GM10266 (cell line): ENCODE data around the gene C4orf51.

ENCODE experiments used
- DNase-seq: peaks from one replicate; pipeline ENCODE4 v3.0.0; 2012; ENCODE audit errors: extremely low spot score
- CTCF ChIP-seq: IDR thresholded peaks from 2 replicates; pipeline ENCODE4 v1.5.1; 2012; ENCODE audit warnings: mild to moderate bottlenecking, low read depth; ENCODE audit not compliant: control insufficient read depth, insufficient read depth; ENCODE audit errors: missing control alignments

Gene C4orf51

GRCh38 chr4:145709336-145709735 lies 29.4 kb downstream of the C4orf51 start:
- no peak for DNase-seq
- no peak for TF ChIP-seq CTCF

GRCh38 chr4:145709843-145710242 lies 29.9 kb downstream of the C4orf51 start:
- DNase-seq = no peak
- TF ChIP-seq CTCF = no peak

GRCh38 chr4:145716200-145716599 lies 36.3 kb downstream of the C4orf51 start:
- no peak for TF ChIP-seq CTCF

GRCh38 chr4:145716661-145717200 lies 36.8 kb downstream of the C4orf51 start:
- DNase-seq = no peak
- TF ChIP-seq CTCF = no peak

More at GRCh38 chr4:145716200-145716599, 36.3 kb downstream of the C4orf51 start:
- DNase-seq = no peak

GRCh38 chr4:145719752-145720624 lies 40.0 kb downstream of the C4orf51 start:
- peak; percentile 53 for DNase-seq
- no peak for TF ChIP-seq CTCF

- no peak for DNase-seq
- no peak for TF ChIP-seq CTCF
Observed at GRCh38 chr4:145720656-145721055, 40.7 kb downstream of the C4orf51 start.

GRCh38 chr4:145722561-145722960 lies 42.6 kb downstream of the C4orf51 start:
- DNase-seq = no peak
- no peak for TF ChIP-seq CTCF
